Body of pancreas (tissue), 4 donors: ENCODE data around the gene HORMAD2. TPM values are rescaled to one million over a fixed set of nuclear protein-coding genes. Genes with fewer than 3 reads are reported as not detected.

Experiments
- ATAC-seq: fragments of 150-250 bp; one replicate; pipeline ENCODE4 v1.9.1; 2016
- DNase-seq, 4 donors: peaks; one replicate each; pipeline ENCODE4 v3.0.0-alpha.2; 2019
- H3K27ac ChIP-seq, 4 donors: fragments of 200-600 bp; sonication (generic); 1 replicate in 3 of 4; 2 replicates in 1 of 4; pipeline versions ENCODE4 v1.5.1 to v1.6.1; 2016 to 2019; ENCODE audit warnings: mild to moderate bottlenecking in 1 of 4, mixed read lengths in 1 of 4, moderate library complexity in 1 of 4
- H3K27me3 ChIP-seq, 2 donors: fragments of 200-600 bp; sonication (generic); one replicate each; pipeline ENCODE4 v1.6.0; 2016; ENCODE audit warnings: mild to moderate bottlenecking in 1 of 2
- H3K36me3 ChIP-seq, 2 donors: fragments of 200-600 bp; sonication (generic); replicated peaks in 1 of 2; 2 replicates each; pipeline ENCODE4 v1.5.1; 2016; ENCODE audit warnings: low read depth in 2 of 2; ENCODE audit not compliant: insufficient read depth in 1 of 2
- H3K4me1 ChIP-seq: fragments of 200-600 bp; sonication (generic); one replicate; pipeline ENCODE4 v1.6.0; 2016
- H3K4me3 ChIP-seq, 2 donors: fragments of 200-600 bp; sonication (generic); 1 replicate in 1 of 2; 2 replicates in 1 of 2; pipeline ENCODE4 v1.5.1; 2016 to 2019
- H3K9me3 ChIP-seq, 3 donors: fragments of 200-600 bp; sonication (generic); 1 replicate in 2 of 3; 2 replicates in 1 of 3; pipeline ENCODE4 v1.5.1; 2016
- CTCF ChIP-seq, 7 experiments: fragments of 450-650 bp in 4 of 7; fragments of 200-600 bp in 3 of 7; sonication (generic) in 3 of 7; IDR thresholded peaks; one replicate each; pipeline ENCODE4 v1.5.1; 2016 to 2019; ENCODE audit warnings: antibody characterized with exemption in 7 of 7
- POLR2A ChIP-seq, 3 donors: fragments of 450-650 bp; IDR thresholded peaks; one replicate each; pipeline ENCODE4 v1.6.1; 2016; ENCODE audit warnings: antibody characterized with exemption in 3 of 3, mild to moderate bottlenecking in 2 of 3
- WGBS, 2 donors: methylation state at CpG; one replicate each; pipeline ENCODE4 v1.1.5; 2017; 5-methylcytosine and 5-hydroxymethylcytosine counted together
- intact Hi-C: fragments of 100-400 bp; cut with DNase I; formaldehyde crosslinking; loops from one replicate; pipeline ENCODE4 v1.15.1; 2023
- total RNA-seq, 2 donors: library from RNA; depleted of rRNA; stranded (reverse); fragments of >200 nt; gene quantifications; one replicate each; pipeline ENCODE4 v1.1.0, GENCODE V29; 2016

Gene HORMAD2
- total RNA-seq, 2 donors from 2014 or later: not detected

DNA sequence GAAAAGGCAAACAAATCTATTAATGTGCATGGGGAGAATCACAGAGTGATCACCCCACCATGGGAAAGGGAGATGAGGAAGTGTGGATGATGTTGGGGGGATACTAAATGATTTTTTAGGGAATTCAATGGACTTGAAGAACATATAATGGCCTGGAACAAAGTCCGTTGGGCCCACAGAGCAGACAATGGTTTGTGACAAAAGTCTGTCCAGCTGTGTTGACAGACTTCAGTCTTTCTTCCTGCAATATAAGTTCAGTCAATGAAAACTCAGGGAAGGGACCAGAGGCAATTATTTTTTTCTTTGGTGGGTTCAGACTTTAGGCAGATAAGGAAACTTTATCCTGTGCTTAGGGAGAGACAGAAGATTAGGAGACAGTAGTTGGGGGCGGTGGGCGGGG, 18.0 kb upstream of the HORMAD2 start:
- Histone ChIP-seq H3K4me3 (no peak overlapping the region), H3K27ac (no peak overlapping the region), H3K4me1 (no peaks in the 10 kb centered on the region), H3K36me3 (no peaks in the 10 kb centered on the region), H3K9me3 (no peaks in the 10 kb centered on the region), H3K27me3 (no peaks in the 10 kb centered on the region)
- 59 to 87% methylated on average over 3 of the region's 3 CpGs for WGBS, 2 donors
- ATAC-seq: no peak
- intact Hi-C loops: no loop called here
- TF ChIP-seq POLR2A (IDR thresholded peaks at IDR 0.05) (no peak), CTCF (IDR thresholded peaks at IDR 0.05) (no peak)
- DNase-seq: no peak

- intact Hi-C loops: no loop called here
- Histone ChIP-seq H3K27ac (no peak overlapping the region), H3K9me3 (no peaks in the 10 kb centered on the region), H3K36me3 (no peaks in the 10 kb centered on the region), H3K4me3 (no peak overlapping the region), H3K27me3 (no peaks in the 10 kb centered on the region), H3K4me1 (no peaks in the 10 kb centered on the region)
- 85 to 88% methylated on average over 1 of the region's 1 CpG for WGBS, 2 donors
- DNase-seq: no peak
- ATAC-seq: no peak
- no peak for TF ChIP-seq POLR2A (IDR thresholded peaks at IDR 0.05)
- TF ChIP-seq CTCF (IDR thresholded peaks at IDR 0.05): no peak
These were observed 17.3 kb upstream of the HORMAD2 start for GRCh38 chr22:30062950-30063349.

DNA sequence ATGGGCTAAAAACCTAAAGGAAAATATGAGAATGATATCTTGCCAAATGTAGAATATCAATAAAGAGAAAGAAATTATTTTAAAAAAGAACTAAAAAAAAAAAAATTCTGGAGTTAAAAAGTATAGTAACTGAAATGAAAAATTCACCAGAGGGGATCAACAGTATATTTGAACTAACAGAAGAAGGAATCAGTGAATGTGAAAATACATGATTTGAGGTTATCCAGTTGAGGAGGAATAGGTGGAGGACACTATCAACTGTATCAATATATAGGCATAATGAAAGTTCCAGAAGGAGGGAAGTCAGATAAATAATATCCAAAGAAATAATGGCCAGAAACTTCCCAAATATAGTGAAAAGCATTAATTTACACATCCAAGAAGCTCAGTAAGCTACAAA, 16.1 kb upstream of the HORMAD2 start:
- no peaks in the 10 kb centered on the region for H3K9me3 ChIP-seq
- intact Hi-C loops: no loop called here
- no peak for TF ChIP-seq POLR2A (IDR thresholded peaks at IDR 0.05)
- no peak for TF ChIP-seq CTCF (IDR thresholded peaks at IDR 0.05)
- H3K27ac ChIP-seq: no peak overlapping the region
- ATAC-seq (no peak), DNase-seq (no peak)
- no peak overlapping the region for H3K4me3 ChIP-seq
- no peaks in the 10 kb centered on the region for H3K36me3 ChIP-seq
- no peaks in the 10 kb centered on the region for H3K27me3 ChIP-seq
- H3K4me1 ChIP-seq: no peaks in the 10 kb centered on the region

GRCh38 chr22:30073743-30074142, 6.5 kb upstream of the HORMAD2 start:
- ATAC-seq (no peak), DNase-seq (no peak)
- Histone ChIP-seq H3K4me1 (no peaks in the 10 kb centered on the region), H3K4me3 (no peak overlapping the region), H3K36me3 (no peaks in the 10 kb centered on the region), H3K27ac (no peak overlapping the region), H3K27me3 (no peaks in the 10 kb centered on the region), H3K9me3 (no peaks in the 10 kb centered on the region)
- intact Hi-C loops: no loop called here
- WGBS, 2 donors: 54 to 69% methylated on average over 2 of the region's 2 CpGs
- no peak for TF ChIP-seq POLR2A (IDR thresholded peaks at IDR 0.05)

DNA sequence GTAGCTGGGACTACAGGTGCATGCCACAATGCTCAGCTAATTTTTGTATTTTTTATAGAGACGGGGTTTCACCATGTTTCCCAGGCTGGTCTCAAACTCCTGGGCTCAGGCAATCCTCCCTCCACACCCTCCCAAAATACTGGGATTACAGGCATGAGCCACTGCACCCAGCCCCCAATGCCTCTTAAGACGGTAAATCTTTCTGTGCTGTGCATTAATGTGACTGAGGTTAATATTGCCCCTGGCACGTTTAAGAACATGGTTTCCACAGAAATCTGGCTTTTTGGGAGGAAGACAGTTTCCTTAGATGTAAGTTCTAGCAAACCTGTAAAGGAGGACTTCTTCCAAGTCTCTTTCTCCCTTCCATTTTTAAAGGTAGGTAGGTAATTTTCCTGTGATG, 6.1 kb upstream of the HORMAD2 start:
- 46 to 65% methylated on average over 3 of the region's 3 CpGs for WGBS, 2 donors
- intact Hi-C loops: no loop called here
- ATAC-seq: no peak
- TF ChIP-seq CTCF (IDR thresholded peaks at IDR 0.05): no peak
- no peak for TF ChIP-seq POLR2A (IDR thresholded peaks at IDR 0.05)
- DNase-seq: no peak
- Histone ChIP-seq H3K36me3 (no peaks in the 10 kb centered on the region), H3K4me1 (no peaks in the 10 kb centered on the region), H3K27me3 (no peaks in the 10 kb centered on the region), H3K4me3 (no peak overlapping the region), H3K9me3 (no peaks in the 10 kb centered on the region), H3K27ac (no peak overlapping the region)
